Neuron (in vitro differentiated cells): ENCODE measurements around the gene TRAPPC2.
A peak's percentile ranks its signal among the peaks of the same experiment; 100 is the strongest.

Experiments used
- H2AFZ ChIP-seq: one replicate; pipeline ENCODE4 v1.6.1; 2013; ENCODE audit warnings: low read depth, mild to moderate bottlenecking, inconsistent platforms, low read length, moderate library complexity
- H3K27me3 ChIP-seq: one replicate; pipeline ENCODE4 v1.6.1; 2013; ENCODE audit warnings: low read length; ENCODE audit not compliant: insufficient read depth
- H3K36me3 ChIP-seq: one replicate; pipeline ENCODE4 v1.6.1; 2013; ENCODE audit warnings: low read length; ENCODE audit not compliant: insufficient read depth
- H3K4me1 ChIP-seq: one replicate; pipeline ENCODE4 v1.6.1; 2013; ENCODE audit warnings: low read length; ENCODE audit not compliant: insufficient read depth
- H3K4me3 ChIP-seq: 2 replicates; pipeline ENCODE4 v1.5.1; 2013; ENCODE audit warnings: mild to moderate bottlenecking, low read length, moderate library complexity
- H3K9me3 ChIP-seq: one replicate; pipeline ENCODE4 v1.6.1; 2013; ENCODE audit warnings: low read length

Gene TRAPPC2

GRCh38 chrX:13702111-13702789 lies 32.2 kb downstream of the TRAPPC2 start:
- Histone ChIP-seq H3K4me3 (no peak overlapping the region), H3K9me3 (no peaks in the 10 kb centered on the region), H3K4me1 (no peaks in the 10 kb centered on the region), H2AFZ (no peak overlapping the region), H3K36me3 (no peaks in the 10 kb centered on the region), H3K27me3 (no peaks in the 10 kb centered on the region)

- Histone ChIP-seq H3K9me3 (no peaks in the 10 kb centered on the region), H3K36me3 (no peaks in the 10 kb centered on the region), H3K4me3 (no peak overlapping the region), H3K4me1 (no peaks in the 10 kb centered on the region), H2AFZ (no peak overlapping the region), H3K27me3 (no peaks in the 10 kb centered on the region)
Observed at GRCh38 chrX:13700380-13700779, 34.0 kb downstream of the TRAPPC2 start.

- Histone ChIP-seq H2AFZ (no peak overlapping the region), H3K9me3 (no peaks in the 10 kb centered on the region), H3K27me3 (no peaks in the 10 kb centered on the region), H3K4me1 (peaks cover 5% of the 10 kb centered on the region), H3K4me3 (no peak overlapping the region), H3K36me3 (no peaks in the 10 kb centered on the region)
Observed at GRCh38 chrX:13699183-13699826, 35.1 kb downstream of the TRAPPC2 start.

GRCh38 chrX:13698432-13698831 lies 36.0 kb downstream of the TRAPPC2 start:
- H2AFZ ChIP-seq: no peak overlapping the region
- no peaks in the 10 kb centered on the region for H3K27me3 ChIP-seq
- no peaks in the 10 kb centered on the region for H3K36me3 ChIP-seq

GRCh38 chrX:13697976-13698375 lies 36.4 kb downstream of the TRAPPC2 start:
- Histone ChIP-seq H3K36me3 (no peaks in the 10 kb centered on the region), H3K4me1 (peaks cover 10% of the 10 kb centered on the region), H3K27me3 (no peaks in the 10 kb centered on the region), H3K4me3 (no peak overlapping the region), H3K9me3 (no peaks in the 10 kb centered on the region), H2AFZ (no peak overlapping the region)

More at GRCh38 chrX:13698432-13698831, 36.0 kb downstream of the TRAPPC2 start:
- peaks cover 7% of the 10 kb centered on the region for H3K4me1 ChIP-seq
- H3K4me3 ChIP-seq: no peak overlapping the region
- no peaks in the 10 kb centered on the region for H3K9me3 ChIP-seq

GRCh38 chrX:13697455-13697854 lies 37.0 kb downstream of the TRAPPC2 start:
- no peaks in the 10 kb centered on the region for H3K36me3 ChIP-seq
- no peak overlapping the region for H3K4me3 ChIP-seq
- H2AFZ ChIP-seq: no peak overlapping the region
- peaks cover 10% of the 10 kb centered on the region for H3K4me1 ChIP-seq
- H3K9me3 ChIP-seq: no peaks in the 10 kb centered on the region
- H3K27me3 ChIP-seq: no peaks in the 10 kb centered on the region

GRCh38 chrX:13695601-13696115 lies 38.8 kb downstream of the TRAPPC2 start:
- Histone ChIP-seq H3K9me3 (no peaks in the 10 kb centered on the region), H3K4me3 (no peak overlapping the region), H3K36me3 (no peaks in the 10 kb centered on the region), H3K4me1 (peaks cover 12% of the 10 kb centered on the region), H2AFZ (no peak overlapping the region), H3K27me3 (no peaks in the 10 kb centered on the region)

- no peaks in the 10 kb centered on the region for H3K36me3 ChIP-seq
- H3K27me3 ChIP-seq: no peaks in the 10 kb centered on the region
- H3K4me1 ChIP-seq: peaks cover 15% of the 10 kb centered on the region
- H3K4me3 ChIP-seq: no peak overlapping the region
- no peaks in the 10 kb centered on the region for H3K9me3 ChIP-seq
- H2AFZ ChIP-seq: no peak overlapping the region
Observed at GRCh38 chrX:13694983-13695382, 39.4 kb downstream of the TRAPPC2 start.

GRCh38 chrX:13694359-13694758 lies 40.1 kb downstream of the TRAPPC2 start:
- H3K27me3 ChIP-seq: no peaks in the 10 kb centered on the region
- H3K9me3 ChIP-seq: no peaks in the 10 kb centered on the region
- peaks cover 15% of the 10 kb centered on the region for H3K4me1 ChIP-seq
- H3K36me3 ChIP-seq: no peaks in the 10 kb centered on the region
- no peak overlapping the region for H3K4me3 ChIP-seq
- H2AFZ ChIP-seq: no peak overlapping the region

- H3K27me3 ChIP-seq: no peaks in the 10 kb centered on the region
- no peak overlapping the region for H2AFZ ChIP-seq
- no peaks in the 10 kb centered on the region for H3K36me3 ChIP-seq
- peaks cover 15% of the 10 kb centered on the region for H3K4me1 ChIP-seq
- H3K4me3 ChIP-seq: no peak overlapping the region
- H3K9me3 ChIP-seq: no peaks in the 10 kb centered on the region
Observed at GRCh38 chrX:13693341-13693961, 41.0 kb downstream of the TRAPPC2 start.

GRCh38 chrX:13692771-13693231 lies 41.6 kb downstream of the TRAPPC2 start:
- H3K9me3 ChIP-seq: no peaks in the 10 kb centered on the region
- no peaks in the 10 kb centered on the region for H3K36me3 ChIP-seq
- peaks cover 15% of the 10 kb centered on the region for H3K4me1 ChIP-seq
- H3K4me3 ChIP-seq: no peak overlapping the region
- no peak overlapping the region for H2AFZ ChIP-seq
- no peaks in the 10 kb centered on the region for H3K27me3 ChIP-seq

- Histone ChIP-seq H3K4me3 (no peak overlapping the region), H3K4me1 (peaks cover 15% of the 10 kb centered on the region), H3K36me3 (no peaks in the 10 kb centered on the region), H2AFZ (no peak overlapping the region), H3K9me3 (no peaks in the 10 kb centered on the region), H3K27me3 (no peaks in the 10 kb centered on the region)
Observed at GRCh38 chrX:13691841-13692371, 42.5 kb downstream of the TRAPPC2 start.

- H3K27me3 ChIP-seq: no peaks in the 10 kb centered on the region
- H3K4me1 ChIP-seq: peaks cover 15% of the 10 kb centered on the region
- no peaks in the 10 kb centered on the region for H3K36me3 ChIP-seq
- H3K4me3 ChIP-seq: peak overlapping the region; percentile 58
- H2AFZ ChIP-seq: no peak overlapping the region
- no peaks in the 10 kb centered on the region for H3K9me3 ChIP-seq
Observed at GRCh38 chrX:13690836-13691235, 43.6 kb downstream of the TRAPPC2 start.
